ENCODE results near the gene CELF2.

Gene CELF2

GRCh38 chr10:11197878-11198277, 180.2 kb downstream of the CELF2 start:
- Histone ChIP-seq H3K27ac (ENCODE audit: low read depth, low read length) (no peak overlapping the region), H3K4me3 (ENCODE audit: low read depth in 1 of 2, low read length in 2 of 2) (no peak overlapping the region), H3K4me1 (ENCODE audit: control insufficient read depth in 1 of 2, insufficient read depth in 2 of 2, low read length in 2 of 2) (peaks cover 4 to 20% of the 10 kb centered on the region in 2 donors), H3K27me3 (ENCODE audit: control insufficient read depth in 1 of 2, insufficient read depth in 2 of 2, low read length in 2 of 2) (no peaks in the 10 kb centered on the region), H3K9me3 (ENCODE audit: control insufficient read depth in 1 of 2, low read length in 2 of 2) (no peaks in the 10 kb centered on the region), H3K9ac (ENCODE audit: low read depth in 1 of 2, low read length in 2 of 2) (no peak overlapping the region), H3K36me3 (ENCODE audit: control insufficient read depth in 1 of 2, insufficient read depth in 2 of 2, low read length in 2 of 2) (no peaks in the 10 kb centered on the region)

- Histone ChIP-seq H3K4me3 (ENCODE audit: low read depth in 1 of 2, low read length in 2 of 2) (no peak overlapping the region), H3K27me3 (ENCODE audit: control insufficient read depth in 1 of 2, insufficient read depth in 2 of 2, low read length in 2 of 2) (no peaks in the 10 kb centered on the region), H3K27ac (ENCODE audit: low read depth, low read length) (no peak overlapping the region), H3K9ac (ENCODE audit: low read depth in 1 of 2, low read length in 2 of 2) (no peak overlapping the region), H3K9me3 (ENCODE audit: control insufficient read depth in 1 of 2, low read length in 2 of 2) (no peaks in the 10 kb centered on the region), H3K4me1 (ENCODE audit: control insufficient read depth in 1 of 2, insufficient read depth in 2 of 2, low read length in 2 of 2) (peaks cover 4 to 20% of the 10 kb centered on the region in 2 donors), H3K36me3 (ENCODE audit: control insufficient read depth in 1 of 2, insufficient read depth in 2 of 2, low read length in 2 of 2) (peaks cover 0 to 5% of the 10 kb centered on the region in 2 donors)
Observed at GRCh38 chr10:11201911-11202310, 184.2 kb downstream of the CELF2 start.

- no peaks in the 10 kb centered on the region for H3K9me3 ChIP-seq (ENCODE audit: control insufficient read depth in 1 of 2, low read length in 2 of 2)
- H3K9ac ChIP-seq (ENCODE audit: low read depth in 1 of 2, low read length in 2 of 2), result no peak overlapping the region
- H3K36me3 ChIP-seq (ENCODE audit: control insufficient read depth in 1 of 2, insufficient read depth in 2 of 2, low read length in 2 of 2), result peaks cover 0 to 5% of the 10 kb centered on the region in 2 donors
Observed at GRCh38 chr10:11204351-11204942, 186.8 kb downstream of the CELF2 start.

GRCh38 chr10:11205030-11205772, 187.5 kb downstream of the CELF2 start:
- Histone ChIP-seq H3K9me3 (ENCODE audit: control insufficient read depth in 1 of 2, low read length in 2 of 2) (no peaks in the 10 kb centered on the region), H3K9ac (ENCODE audit: low read depth in 1 of 2, low read length in 2 of 2) (no peak overlapping the region), H3K36me3 (ENCODE audit: control insufficient read depth in 1 of 2, insufficient read depth in 2 of 2, low read length in 2 of 2) (peaks cover 0 to 5% of the 10 kb centered on the region in 2 donors), H3K27ac (ENCODE audit: low read depth, low read length) (no peak overlapping the region), H3K4me3 (ENCODE audit: low read depth in 1 of 2, low read length in 2 of 2) (no peak overlapping the region), H3K27me3 (ENCODE audit: control insufficient read depth in 1 of 2, insufficient read depth in 2 of 2, low read length in 2 of 2) (no peaks in the 10 kb centered on the region), H3K4me1 (ENCODE audit: control insufficient read depth in 1 of 2, insufficient read depth in 2 of 2, low read length in 2 of 2) (peaks cover 0 to 10% of the 10 kb centered on the region in 2 donors)

More at GRCh38 chr10:11204351-11204942, 186.8 kb downstream of the CELF2 start:
- Histone ChIP-seq H3K4me3 (ENCODE audit: low read depth in 1 of 2, low read length in 2 of 2) (no peak overlapping the region), H3K27me3 (ENCODE audit: control insufficient read depth in 1 of 2, insufficient read depth in 2 of 2, low read length in 2 of 2) (no peaks in the 10 kb centered on the region), H3K4me1 (ENCODE audit: control insufficient read depth in 1 of 2, insufficient read depth in 2 of 2, low read length in 2 of 2) (peaks cover 0 to 6% of the 10 kb centered on the region in 2 donors), H3K27ac (ENCODE audit: low read depth, low read length) (no peak overlapping the region)

- H3K4me1 ChIP-seq (ENCODE audit: control insufficient read depth in 1 of 2, insufficient read depth in 2 of 2, low read length in 2 of 2), result peaks cover 0 to 19% of the 10 kb centered on the region in 2 donors
- no peaks in the 10 kb centered on the region for H3K27me3 ChIP-seq (ENCODE audit: control insufficient read depth in 1 of 2, insufficient read depth in 2 of 2, low read length in 2 of 2)
- H3K4me3 ChIP-seq (ENCODE audit: low read depth in 1 of 2, low read length in 2 of 2), result no peak overlapping the region
- H3K36me3 ChIP-seq (ENCODE audit: control insufficient read depth in 1 of 2, insufficient read depth in 2 of 2, low read length in 2 of 2), result peaks cover 0 to 5% of the 10 kb centered on the region in 2 donors
- no peaks in the 10 kb centered on the region for H3K9me3 ChIP-seq (ENCODE audit: control insufficient read depth in 1 of 2, low read length in 2 of 2)
- H3K27ac ChIP-seq (ENCODE audit: low read depth, low read length), result no peak overlapping the region
- no peak overlapping the region for H3K9ac ChIP-seq (ENCODE audit: low read depth in 1 of 2, low read length in 2 of 2)
Observed at GRCh38 chr10:11206676-11207559, 189.2 kb downstream of the CELF2 start.

- H3K4me3 ChIP-seq (ENCODE audit: low read depth in 1 of 2, low read length in 2 of 2), result no peak overlapping the region
- no peak overlapping the region for H3K27ac ChIP-seq (ENCODE audit: low read depth, low read length)
- peaks cover 0 to 5% of the 10 kb centered on the region in 2 donors for H3K36me3 ChIP-seq (ENCODE audit: control insufficient read depth in 1 of 2, insufficient read depth in 2 of 2, low read length in 2 of 2)
- H3K9me3 ChIP-seq (ENCODE audit: control insufficient read depth in 1 of 2, low read length in 2 of 2), result no peaks in the 10 kb centered on the region
- H3K9ac ChIP-seq (ENCODE audit: low read depth in 1 of 2, low read length in 2 of 2), result no peak overlapping the region
- H3K27me3 ChIP-seq (ENCODE audit: control insufficient read depth in 1 of 2, insufficient read depth in 2 of 2, low read length in 2 of 2), result no peaks in the 10 kb centered on the region
- H3K4me1 ChIP-seq (ENCODE audit: control insufficient read depth in 1 of 2, insufficient read depth in 2 of 2, low read length in 2 of 2), result peaks cover 0 to 21% of the 10 kb centered on the region in 2 donors
Observed at GRCh38 chr10:11207560-11207844, 189.8 kb downstream of the CELF2 start.

- H3K4me3 ChIP-seq (ENCODE audit: low read depth in 1 of 2, low read length in 2 of 2), result no peak overlapping the region
- H3K36me3 ChIP-seq (ENCODE audit: control insufficient read depth in 1 of 2, insufficient read depth in 2 of 2, low read length in 2 of 2), result peaks cover 0 to 5% of the 10 kb centered on the region in 2 donors
- no peak overlapping the region for H3K27ac ChIP-seq (ENCODE audit: low read depth, low read length)
- no peaks in the 10 kb centered on the region for H3K9me3 ChIP-seq (ENCODE audit: control insufficient read depth in 1 of 2, low read length in 2 of 2)
- H3K4me1 ChIP-seq (ENCODE audit: control insufficient read depth in 1 of 2, insufficient read depth in 2 of 2, low read length in 2 of 2), result peaks cover 4 to 21% of the 10 kb centered on the region in 2 donors
- no peaks in the 10 kb centered on the region for H3K27me3 ChIP-seq (ENCODE audit: control insufficient read depth in 1 of 2, insufficient read depth in 2 of 2, low read length in 2 of 2)
- no peak overlapping the region for H3K9ac ChIP-seq (ENCODE audit: low read depth in 1 of 2, low read length in 2 of 2)
Observed at GRCh38 chr10:11208243-11208642, 190.6 kb downstream of the CELF2 start.

GRCh38 chr10:11208908-11209829, 191.5 kb downstream of the CELF2 start:
- Histone ChIP-seq H3K9me3 (ENCODE audit: control insufficient read depth in 1 of 2, low read length in 2 of 2) (no peaks in the 10 kb centered on the region), H3K27ac (ENCODE audit: low read depth, low read length) (no peak overlapping the region), H3K36me3 (ENCODE audit: control insufficient read depth in 1 of 2, insufficient read depth in 2 of 2, low read length in 2 of 2) (peaks cover 0 to 5% of the 10 kb centered on the region in 2 donors), H3K27me3 (ENCODE audit: control insufficient read depth in 1 of 2, insufficient read depth in 2 of 2, low read length in 2 of 2) (no peaks in the 10 kb centered on the region), H3K4me1 (ENCODE audit: control insufficient read depth in 1 of 2, insufficient read depth in 2 of 2, low read length in 2 of 2) (peaks cover 5 to 21% of the 10 kb centered on the region in 2 donors), H3K9ac (ENCODE audit: low read depth in 1 of 2, low read length in 2 of 2) (no peak overlapping the region), H3K4me3 (ENCODE audit: low read depth in 1 of 2, low read length in 2 of 2) (no peak overlapping the region)

GRCh38 chr10:11209830-11210181, 192.1 kb downstream of the CELF2 start:
- Histone ChIP-seq H3K9me3 (ENCODE audit: control insufficient read depth in 1 of 2, low read length in 2 of 2) (no peaks in the 10 kb centered on the region), H3K4me3 (ENCODE audit: low read depth in 1 of 2, low read length in 2 of 2) (no peak overlapping the region), H3K4me1 (ENCODE audit: control insufficient read depth in 1 of 2, insufficient read depth in 2 of 2, low read length in 2 of 2) (peaks cover 5 to 21% of the 10 kb centered on the region in 2 donors), H3K36me3 (ENCODE audit: control insufficient read depth in 1 of 2, insufficient read depth in 2 of 2, low read length in 2 of 2) (peaks cover 0 to under 1% of the 10 kb centered on the region in 2 donors), H3K9ac (ENCODE audit: low read depth in 1 of 2, low read length in 2 of 2) (no peak overlapping the region), H3K27ac (ENCODE audit: low read depth, low read length) (no peak overlapping the region), H3K27me3 (ENCODE audit: control insufficient read depth in 1 of 2, insufficient read depth in 2 of 2, low read length in 2 of 2) (no peaks in the 10 kb centered on the region)
